SU-DHL-6 (cell line): Measurements from ENCODE around the gene GSG1.
"Not testable (repeated sequence)": the region's sequence is repeated elsewhere in the genome, so short reads cannot be mapped to it uniquely, and the experiment has no call there.

Experiments used
- H2AFZ ChIP-seq: fragments of 200-600 bp; sonication (generic); 2 replicates; pipeline ENCODE4 v1.6.1; 2014; ENCODE audit warnings: low read depth, mild to moderate bottlenecking, moderate library complexity, mixed read lengths, antibody characterized with exemption, low read length; ENCODE audit not compliant: severe bottlenecking
- H3F3A ChIP-seq: fragments of 200-600 bp; shearing (Covaris generic); 2 replicates; pipeline ENCODE4 v1.6.0; 2016; ENCODE audit warnings: antibody characterized with exemption, mild to moderate bottlenecking; ENCODE audit not compliant: insufficient read depth
- H3K27ac ChIP-seq: fragments of 200-600 bp; sonication (generic); 2 replicates; pipeline ENCODE4 v1.5.1; 2016; ENCODE audit warnings: low read depth, mild to moderate bottlenecking, low read length, moderate library complexity, mixed read lengths
- H3K27me3 ChIP-seq: fragments of 200-600 bp; sonication (generic), shearing (Covaris generic); 2 replicates; pipeline ENCODE4 v1.6.0; 2014; ENCODE audit warnings: mild to moderate bottlenecking, low read length
- H3K36me3 ChIP-seq: fragments of 200-600 bp; sonication (generic); 2 replicates; pipeline ENCODE4 v1.6.1; 2014; ENCODE audit warnings: mild to moderate bottlenecking, low read length, mixed read lengths
- H3K4me2 ChIP-seq: fragments of 300-600, 200-600 bp; shearing (Covaris generic), sonication (generic); 2 replicates; pipeline ENCODE4 v1.6.0; 2014; ENCODE audit warnings: low read length, low read depth, mild to moderate bottlenecking; ENCODE audit not compliant: poor library complexity, severe bottlenecking
- H3K4me3 ChIP-seq: fragments of 200-600 bp; sonication (generic); 2 replicates; pipeline ENCODE4 v1.5.1; 2014; ENCODE audit warnings: antibody characterized with exemption, low read length, mild to moderate bottlenecking, mixed read lengths; ENCODE audit not compliant: insufficient read depth, poor library complexity, severe bottlenecking
- H3K79me2 ChIP-seq: fragments of 200-600 bp; sonication (generic); 2 replicates; pipeline ENCODE4 v1.6.1; 2014; ENCODE audit warnings: mild to moderate bottlenecking, low read length, moderate library complexity; ENCODE audit not compliant: insufficient read depth
- H3K9ac ChIP-seq: fragments of 200-600 bp; sonication (generic); 2 replicates; pipeline ENCODE4 v1.7.0; 2014; ENCODE audit warnings: mild to moderate bottlenecking, low read length
- H3K9me2 ChIP-seq: fragments of 200-600 bp; sonication (generic); replicated peaks from 2 replicates; pipeline ENCODE4 v1.6.1; 2014; ENCODE audit warnings: low read length; ENCODE audit not compliant: insufficient read depth
- H3K9me3 ChIP-seq: fragments of 200-600 bp; sonication (generic); 2 replicates; pipeline ENCODE4 v1.6.1; 2014; ENCODE audit warnings: low read length, mixed read lengths; ENCODE audit not compliant: insufficient read depth
- H4K20me1 ChIP-seq: fragments of 200-600 bp; sonication (generic); 2 replicates; pipeline ENCODE4 v1.6.1; 2014; ENCODE audit warnings: low read depth, mild to moderate bottlenecking, antibody characterized with exemption, low read length, moderate library complexity, mixed read lengths
- EZH2phosphoT487 ChIP-seq: fragments of 200-600 bp; sonication (generic), shearing (Covaris generic); conservative IDR thresholded peaks from 2 replicates; pipeline ENCODE4 v1.6.1; 2018; ENCODE audit warnings: mild to moderate bottlenecking, antibody characterized with exemption, low read length, moderate library complexity, mixed read lengths
- TF ChIP-seq, protein P1 (sequence below): fragments of 200-600 bp; sonication (generic); IDR thresholded peaks from one replicate; pipeline ENCODE4 v1.5.1; 2017; ENCODE audit warnings: antibody characterized with exemption, mild to moderate bottlenecking, low read length, moderate library complexity; ENCODE audit not compliant: insufficient read depth, poor library complexity, severe bottlenecking

GSG1 gene

DNA sequence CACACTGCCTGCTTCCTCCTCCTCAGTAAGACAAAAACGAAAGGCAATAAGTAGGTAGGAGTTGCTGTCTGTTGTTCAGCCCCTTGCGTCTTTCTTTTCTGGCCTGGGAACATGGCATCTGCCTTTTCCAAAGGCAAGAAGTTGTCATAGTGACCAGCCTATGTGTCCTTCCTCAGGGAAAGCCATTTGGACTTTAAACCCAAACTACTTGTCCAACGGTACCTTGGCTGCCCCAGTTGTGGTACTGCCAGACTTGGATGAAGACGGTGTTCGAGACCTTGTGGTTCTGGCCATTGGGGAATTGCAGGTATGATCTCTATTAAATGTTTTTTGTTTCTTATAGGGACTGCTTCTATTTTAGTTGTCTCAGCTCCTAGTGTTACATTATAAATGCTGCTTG, 40.8 kb downstream of the GSG1 start:
- no peaks in the 10 kb centered on the region for H3K9me3 ChIP-seq
- no peak overlapping the region for H3K27ac ChIP-seq
- no peak overlapping the region for H3K4me2 ChIP-seq
- no peak overlapping the region for H3K4me3 ChIP-seq
- H3K9ac ChIP-seq: no peak overlapping the region
- no peaks in the 10 kb centered on the region for H3F3A ChIP-seq
- TF ChIP-seq, protein P1, sequence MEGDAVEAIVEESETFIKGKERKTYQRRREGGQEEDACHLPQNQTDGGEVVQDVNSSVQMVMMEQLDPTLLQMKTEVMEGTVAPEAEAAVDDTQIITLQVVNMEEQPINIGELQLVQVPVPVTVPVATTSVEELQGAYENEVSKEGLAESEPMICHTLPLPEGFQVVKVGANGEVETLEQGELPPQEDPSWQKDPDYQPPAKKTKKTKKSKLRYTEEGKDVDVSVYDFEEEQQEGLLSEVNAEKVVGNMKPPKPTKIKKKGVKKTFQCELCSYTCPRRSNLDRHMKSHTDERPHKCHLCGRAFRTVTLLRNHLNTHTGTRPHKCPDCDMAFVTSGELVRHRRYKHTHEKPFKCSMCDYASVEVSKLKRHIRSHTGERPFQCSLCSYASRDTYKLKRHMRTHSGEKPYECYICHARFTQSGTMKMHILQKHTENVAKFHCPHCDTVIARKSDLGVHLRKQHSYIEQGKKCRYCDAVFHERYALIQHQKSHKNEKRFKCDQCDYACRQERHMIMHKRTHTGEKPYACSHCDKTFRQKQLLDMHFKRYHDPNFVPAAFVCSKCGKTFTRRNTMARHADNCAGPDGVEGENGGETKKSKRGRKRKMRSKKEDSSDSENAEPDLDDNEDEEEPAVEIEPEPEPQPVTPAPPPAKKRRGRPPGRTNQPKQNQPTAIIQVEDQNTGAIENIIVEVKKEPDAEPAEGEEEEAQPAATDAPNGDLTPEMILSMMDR: no peak
- no peak for TF ChIP-seq EZH2phosphoT487
- H4K20me1 ChIP-seq: no peaks in the 10 kb centered on the region
- H3K36me3 ChIP-seq: no peaks in the 10 kb centered on the region
- no peaks in the 10 kb centered on the region for H3K79me2 ChIP-seq
- H3K9me2 ChIP-seq: no peaks in the 10 kb centered on the region
- H3K27me3 ChIP-seq: no peaks in the 10 kb centered on the region
- H2AFZ ChIP-seq: no peak overlapping the region

DNA sequence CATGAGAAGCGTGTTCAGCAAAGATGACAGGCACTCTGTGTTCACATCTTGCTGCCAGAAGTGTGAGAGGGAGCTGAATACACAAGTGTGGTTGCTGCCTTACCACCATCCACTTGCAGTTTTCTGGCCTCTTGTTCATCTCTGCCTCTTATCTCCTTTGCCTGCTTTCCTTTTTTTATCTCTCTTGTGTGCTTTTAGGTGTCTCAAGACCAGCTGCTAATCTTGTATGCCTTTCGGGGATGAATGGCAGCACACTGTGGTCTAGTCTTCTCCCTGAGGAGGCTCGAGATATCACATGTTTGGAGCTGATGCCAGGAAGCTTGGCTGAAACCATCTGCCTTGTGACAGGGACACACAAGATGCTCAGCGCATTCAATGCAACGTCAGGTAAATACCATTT, 42.1 kb downstream of the GSG1 start:
- H3K79me2 ChIP-seq: no peaks in the 10 kb centered on the region
- H3K27ac ChIP-seq: no peak overlapping the region
- no peaks in the 10 kb centered on the region for H3K9me2 ChIP-seq
- no peaks in the 10 kb centered on the region for H3K36me3 ChIP-seq
- H4K20me1 ChIP-seq: no peaks in the 10 kb centered on the region
- H3K9ac ChIP-seq: no peak overlapping the region
- no peaks in the 10 kb centered on the region for H3K27me3 ChIP-seq
- H3K4me2 ChIP-seq: no peak overlapping the region
- no peaks in the 10 kb centered on the region for H3K9me3 ChIP-seq
- TF ChIP-seq, protein P1: no peak
- TF ChIP-seq EZH2phosphoT487: no peak
- H2AFZ ChIP-seq: no peak overlapping the region
- H3F3A ChIP-seq: no peaks in the 10 kb centered on the region
- no peak overlapping the region for H3K4me3 ChIP-seq

DNA sequence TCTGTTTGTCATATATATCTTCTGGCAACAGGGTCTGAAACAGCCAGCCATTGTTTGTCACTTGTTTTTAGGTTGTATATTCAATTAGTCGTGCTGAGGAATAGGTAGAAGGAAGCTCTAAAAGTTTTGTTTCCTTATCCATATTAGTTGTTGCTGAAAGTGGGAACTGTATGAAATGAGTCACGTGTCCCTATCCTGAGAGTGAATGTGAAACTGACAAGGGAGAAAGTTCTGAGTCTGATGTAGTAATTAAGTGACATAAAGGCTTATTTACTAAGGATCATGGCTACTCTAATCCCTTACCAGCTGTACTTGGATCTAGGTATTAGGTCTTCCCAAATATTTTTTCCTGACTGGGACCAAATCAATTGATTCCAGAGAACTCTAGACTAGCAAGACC, 42.9 kb downstream of the GSG1 start:
- Histone ChIP-seq H3K4me2 (no peak overlapping the region), H3K9ac (no peak overlapping the region), H3K79me2 (no peaks in the 10 kb centered on the region), H3K27me3 (no peaks in the 10 kb centered on the region), H3K36me3 (no peaks in the 10 kb centered on the region), H3K27ac (no peak overlapping the region), H3K9me2 (no peaks in the 10 kb centered on the region), H3F3A (no peaks in the 10 kb centered on the region), H4K20me1 (no peaks in the 10 kb centered on the region), H3K9me3 (no peaks in the 10 kb centered on the region), H3K4me3 (no peak overlapping the region), H2AFZ (no peak overlapping the region)
- TF ChIP-seq EZH2phosphoT487: no peak
- TF ChIP-seq, protein P1: no peak

DNA sequence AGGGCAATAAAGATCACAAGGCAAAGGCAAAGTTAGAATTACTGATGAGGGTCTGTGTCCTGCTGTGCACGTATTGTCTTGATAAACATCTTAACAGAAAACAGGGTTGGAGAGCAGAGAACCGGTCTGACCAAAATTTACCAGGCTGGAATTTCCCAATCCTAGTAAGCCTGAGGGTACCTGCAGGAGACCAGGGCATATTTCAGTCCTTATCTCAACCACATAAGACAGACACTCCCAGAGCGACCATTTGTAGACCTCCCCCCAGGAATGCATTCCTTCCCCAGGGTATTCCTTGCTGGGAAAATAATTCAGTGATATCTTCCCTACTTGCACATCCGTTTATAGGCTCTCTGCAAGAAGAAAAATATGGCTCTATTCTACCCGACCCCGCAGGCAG, 49.9 kb downstream of the GSG1 start:
- H3K9me3 ChIP-seq, H3K27ac ChIP-seq, H3F3A ChIP-seq, H3K9ac ChIP-seq, H3K79me2 ChIP-seq, H3K27me3 ChIP-seq, H3K4me3 ChIP-seq, H3K9me2 ChIP-seq, H4K20me1 ChIP-seq, H2AFZ ChIP-seq, H3K4me2 ChIP-seq, H3K36me3 ChIP-seq: not testable (repeated sequence)
